IPS-18c (cell line): ENCODE data around the gene DGKE.

ENCODE experiments used
- H3K4me3 ChIP-seq: 2 replicates; pipeline ENCODE4 v1.7.0; 2013; ENCODE audit warnings: low read depth, mild to moderate bottlenecking, low read length, moderate library complexity; ENCODE audit not compliant: insufficient read depth
- H3K9me3 ChIP-seq: one replicate; pipeline ENCODE4 v1.6.1; 2013; ENCODE audit warnings: mild to moderate bottlenecking, low read length, moderate library complexity; ENCODE audit not compliant: control insufficient read depth, insufficient read depth

The DGKE gene

GRCh38 chr17:56917559-56918296, 83.8 kb downstream of the DGKE start:
- H3K9me3 ChIP-seq = no peaks in the 10 kb centered on the region

GRCh38 chr17:56918916-56919315, 85.0 kb downstream of the DGKE start:
- Histone ChIP-seq H3K9me3 (peaks cover 2% of the 10 kb centered on the region), H3K4me3 (no peak overlapping the region)

More at GRCh38 chr17:56917559-56918296, 83.8 kb downstream of the DGKE start:
- H3K4me3 ChIP-seq = no peak overlapping the region
